ENCODE results near the gene RAD54L2. TPM values are rescaled to one million over a fixed set of nuclear protein-coding genes. Genes with fewer than 3 reads are reported as not detected.

RAD54L2 gene
- total and polyA plus RNA-seq, 2 of the 8 experiments (the other 6 are each of a cell fraction or from before 2014, with no cell fraction given): 8.2 to 35.2 TPM

DNA sequence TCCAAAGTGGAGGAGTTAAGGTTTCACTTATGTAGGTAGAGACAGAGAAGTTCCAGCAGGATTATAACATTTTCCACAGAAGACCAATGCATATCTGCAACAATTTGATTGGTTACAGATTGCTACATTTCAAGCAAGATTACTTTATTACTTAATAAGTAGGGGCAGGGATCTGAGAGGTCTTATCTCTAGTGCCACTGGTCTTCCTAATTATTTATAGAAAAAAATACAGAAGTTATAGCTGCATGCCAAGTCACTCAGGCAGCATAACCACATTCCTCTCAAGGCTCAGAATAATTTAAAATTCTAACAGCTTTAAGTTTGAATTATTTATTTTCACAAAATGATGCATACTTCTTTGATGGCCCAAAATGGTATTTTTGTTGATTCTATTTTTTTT lies 30.5 kb downstream of the RAD54L2 start (continued):
- TF ChIP-seq NANOG (IDR thresholded peaks at IDR 0.05; ENCODE audit: insufficient read depth, low read depth, low read length, poor library complexity, severe bottlenecking): no peak
- no peak for TF ChIP-seq USF2 (IDR thresholded peaks at IDR 0.05; ENCODE audit: low read length)
- no peak for TF ChIP-seq RAD21 (IDR thresholded peaks at IDR 0.05 in 1 of 2, conservative IDR thresholded peaks at IDR 0.05 in 1 of 2; ENCODE audit: low read depth in 2 of 2, low read length in 2 of 2)
- TF ChIP-seq HDAC2 (IDR thresholded peaks at IDR 0.05; ENCODE audit: borderline replicate concordance in 1 of 2, low read depth in 2 of 2, low read length in 2 of 2): no peak
